Measurements from ENCODE around the gene HOXB3.

Gene HOXB3

DNA sequence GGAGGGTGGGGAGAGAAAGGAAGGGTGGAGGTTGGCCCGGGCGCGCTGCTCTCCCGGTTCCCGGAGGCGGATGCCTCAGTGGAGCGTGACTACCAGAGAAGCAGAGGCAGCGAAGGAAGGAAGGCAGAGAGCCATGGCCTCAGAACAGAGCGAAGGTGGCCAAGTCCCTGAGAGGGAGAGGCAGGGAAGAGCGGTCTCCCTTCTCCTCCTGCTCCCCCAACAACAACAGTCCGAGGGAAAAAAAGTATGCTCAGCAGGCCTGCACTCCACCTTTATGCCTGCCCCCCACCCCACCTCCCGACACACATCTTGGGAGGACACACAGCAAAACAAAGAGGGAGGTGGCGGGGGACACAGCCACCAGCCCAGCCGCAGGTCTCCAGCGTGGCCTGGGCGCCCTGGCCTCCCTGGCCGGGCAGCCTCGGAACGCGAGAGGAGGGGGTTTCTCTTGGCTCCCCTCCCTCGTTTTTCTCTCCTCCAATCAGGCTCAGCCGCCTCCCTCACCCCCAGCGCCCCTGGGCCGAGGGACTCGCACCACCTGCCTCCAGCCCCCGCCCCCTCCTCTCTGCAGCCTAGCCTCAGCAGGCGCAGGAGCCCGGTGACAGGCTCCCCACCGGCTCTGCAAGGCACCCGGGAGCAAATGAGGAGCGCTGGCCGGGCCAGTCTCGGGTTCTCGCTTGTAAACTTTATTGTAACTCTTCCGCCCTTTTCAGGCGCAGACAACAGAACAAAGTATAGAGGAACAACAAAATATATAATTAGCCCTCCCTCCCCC is 21.8 kb upstream of the HOXB3 start:
- Histone ChIP-seq H3K4me3 (ENCODE audit: low read depth, low read length) (peak overlapping the region; percentile 49), H3K27ac (ENCODE audit: extremely low read depth, low read depth, low read length) (peak overlapping the region; percentile 94), H3K9me3 (ENCODE audit: control insufficient read depth, insufficient read depth, low read depth, low read length) (no peaks in the 10 kb centered on the region), H3K4me1 (ENCODE audit: control insufficient read depth, insufficient read depth, low read length) (peaks cover 40% of the 10 kb centered on the region), H3K36me3 (ENCODE audit: control insufficient read depth in 2 of 2, insufficient read depth in 1 of 2, low read length in 2 of 2) (peaks cover 7 to 8% of the 10 kb centered on the region in 2 experiments)
- CTCF ChIA-PET = interaction anchor here (2.2 kb wide), 1 partner anchor 276 kb away, joined by 13 read pairs; no protein-coding TSS in a partner anchor
- POLR2A ChIA-PET = interaction anchor here (0.9 kb wide), 1 partner anchor 262 kb away, joined by 3 read pairs; no protein-coding TSS in a partner anchor
- TF ChIP-seq ZSCAN30 (tag by site-specific recombination; IDR thresholded peaks at IDR 0.05) = peak; percentile 31; the same call in 1 of the 2 replicates
- TF ChIP-seq ZNF48 (tag by site-specific recombination; IDR thresholded peaks at IDR 0.05) = no peak
- peak; percentile 93 for TF ChIP-seq ZXDB (tag by site-specific recombination; IDR thresholded peaks at IDR 0.05)
- TF ChIP-seq ZNF645 (tag by site-specific recombination; IDR thresholded peaks at IDR 0.05) = no peak
- TF ChIP-seq ZNF624 (tag by site-specific recombination; IDR thresholded peaks at IDR 0.05) = no peak
- TF ChIP-seq ZBTB6 (tag by site-specific recombination; IDR thresholded peaks at IDR 0.05) = peak; percentile 96
- TF ChIP-seq, protein P1, sequence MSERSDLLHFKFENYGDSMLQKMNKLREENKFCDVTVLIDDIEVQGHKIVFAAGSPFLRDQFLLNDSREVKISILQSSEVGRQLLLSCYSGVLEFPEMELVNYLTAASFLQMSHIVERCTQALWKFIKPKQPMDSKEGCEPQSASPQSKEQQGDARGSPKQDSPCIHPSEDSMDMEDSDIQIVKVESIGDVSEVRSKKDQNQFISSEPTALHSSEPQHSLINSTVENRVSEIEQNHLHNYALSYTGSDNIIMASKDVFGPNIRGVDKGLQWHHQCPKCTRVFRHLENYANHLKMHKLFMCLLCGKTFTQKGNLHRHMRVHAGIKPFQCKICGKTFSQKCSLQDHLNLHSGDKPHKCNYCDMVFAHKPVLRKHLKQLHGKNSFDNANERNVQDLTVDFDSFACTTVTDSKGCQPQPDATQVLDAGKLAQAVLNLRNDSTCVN (tag by site-specific recombination; optimal IDR thresholded peaks at IDR 0.05) = peak; percentile 28
- no peak for TF ChIP-seq HOXC10 (CRISPR knock-in tag; IDR thresholded peaks at IDR 0.05)
- TF ChIP-seq ZNF433 (tag by site-specific recombination; IDR thresholded peaks at IDR 0.05; ENCODE audit: low read depth) = no peak
- no peak for TF ChIP-seq ZNF580 (tag by site-specific recombination; IDR thresholded peaks at IDR 0.05)
- no peak for TF ChIP-seq MEIS1 (CRISPR knock-in tag; IDR thresholded peaks at IDR 0.05; ENCODE audit: borderline replicate concordance)
- no peak; the same call in 1 of the 2 replicates for TF ChIP-seq PRDM6 (tag by site-specific recombination; IDR thresholded peaks at IDR 0.05)
- TF ChIP-seq ZNF394 (tag by site-specific recombination; IDR thresholded peaks at IDR 0.05; ENCODE audit: borderline replicate concordance) = peak; percentile 80; the same call in 1 of the 2 replicates
- no peak for TF ChIP-seq ZNF426 (tag by site-specific recombination; IDR thresholded peaks at IDR 0.05)
- TF ChIP-seq SP2 (tag by site-specific recombination; IDR thresholded peaks at IDR 0.05) = peak; percentile 83
- no peak for TF ChIP-seq ZNF157 (tag by site-specific recombination; IDR thresholded peaks at IDR 0.05)
- TF ChIP-seq ZNF830 (tag by site-specific recombination; IDR thresholded peaks at IDR 0.05; ENCODE audit: low read depth) = no peak
- peak; percentile 99 for TF ChIP-seq ZNF10 (tag by site-specific recombination; IDR thresholded peaks at IDR 0.05)
- peak; percentile 25; the same call in 1 of the 2 replicates for TF ChIP-seq ZSCAN4 (tag by site-specific recombination; IDR thresholded peaks at IDR 0.05)
- TF ChIP-seq ZNF501 (tag by site-specific recombination; IDR thresholded peaks at IDR 0.05) = peak; percentile 89
- TF ChIP-seq ZBTB20 (tag by site-specific recombination; IDR thresholded peaks at IDR 0.05) = peak; percentile 93; the same call in 1 of the 2 replicates
- 0 out of 2 replicates have a peak, but pooled peaks have one; percentile 46 for TF ChIP-seq ZBTB21 (tag by site-specific recombination; IDR thresholded peaks at IDR 0.05)
- peak; percentile 36; the same call in 1 of the 2 replicates for TF ChIP-seq YY1 (tag by site-specific recombination; IDR thresholded peaks at IDR 0.05)
- no peak for TF ChIP-seq MYNN (tag by site-specific recombination; IDR thresholded peaks at IDR 0.05; ENCODE audit: borderline replicate concordance)
- TF ChIP-seq PRDM4 (tag by site-specific recombination; IDR thresholded peaks at IDR 0.05) = peak; percentile 45; the same call in 1 of the 2 replicates
- TF ChIP-seq IKZF3 (tag by site-specific recombination; IDR thresholded peaks at IDR 0.05) = peak; percentile 94
- no peak for TF ChIP-seq OVOL3 (tag by site-specific recombination; IDR thresholded peaks at IDR 0.05)
- TF ChIP-seq ZNF121 (tag by site-specific recombination; IDR thresholded peaks at IDR 0.05) = no peak

Data from HEK293 (cell line).